ENCODE results near the gene MPV17L2. TPM values are rescaled to one million over a fixed set of nuclear protein-coding genes. Genes with fewer than 3 reads are reported as not detected.

MPV17L2 gene
- total and polyA plus RNA-seq, 2 donors (not counting 1 experiment from before 2014, with no cell fraction given): 8.6 to 23.0 TPM

- no peaks in the 10 kb centered on the region for H3K27me3 ChIP-seq (replicated peaks in 1 of 4; ENCODE audit: control extremely low read depth in 1 of 4, control insufficient read depth in 3 of 4, insufficient read depth in 4 of 4, low read length in 3 of 4)
- peaks cover 42% of the 10 kb centered on the region for H3K4me1 Mint-ChIP-seq
- DNase-seq (no peak), ATAC-seq (ENCODE audit: low read depth) (no peak)
- H3K79me2 ChIP-seq (ENCODE audit: control insufficient read depth, insufficient read depth, low read length): peaks cover 14% of the 10 kb centered on the region
- peak overlapping the region; percentile 81 for H3K4me2 ChIP-seq (replicated peaks; ENCODE audit: low read depth, low read length, poor library complexity, severe bottlenecking)
- no peak overlapping the region for H2AFZ ChIP-seq (ENCODE audit: insufficient read depth, low read depth, low read length, poor library complexity, severe bottlenecking)
- ChIA-PET POLR2A (interaction anchor here (0.6 to 5.7 kb wide), 18 partner anchors 10 to 243 kb away, joined by 3 to 64 read pairs (median 6); partner anchors contain the start of genes IFI30, JUND, PIK3R2 and RAB3A), CTCF (interaction anchor here (0.7 to 6.4 kb wide), 33 partner anchors 8 to 253 kb away, joined by 3 to 105 read pairs (median 4); partner anchors contain the start of genes IFI30, JUND and RAB3A)
- H3K27me3 Mint-ChIP-seq: no peaks in the 10 kb centered on the region
- peak overlapping the region; percentile 97 for H3K27ac Mint-ChIP-seq
- no peak for TF ChIP-seq EZH2 (IDR thresholded peaks at IDR 0.05; ENCODE audit: borderline replicate concordance, insufficient read depth, low read depth, low read length, poor library complexity, severe bottlenecking)
- TF ChIP-seq, protein P1, sequence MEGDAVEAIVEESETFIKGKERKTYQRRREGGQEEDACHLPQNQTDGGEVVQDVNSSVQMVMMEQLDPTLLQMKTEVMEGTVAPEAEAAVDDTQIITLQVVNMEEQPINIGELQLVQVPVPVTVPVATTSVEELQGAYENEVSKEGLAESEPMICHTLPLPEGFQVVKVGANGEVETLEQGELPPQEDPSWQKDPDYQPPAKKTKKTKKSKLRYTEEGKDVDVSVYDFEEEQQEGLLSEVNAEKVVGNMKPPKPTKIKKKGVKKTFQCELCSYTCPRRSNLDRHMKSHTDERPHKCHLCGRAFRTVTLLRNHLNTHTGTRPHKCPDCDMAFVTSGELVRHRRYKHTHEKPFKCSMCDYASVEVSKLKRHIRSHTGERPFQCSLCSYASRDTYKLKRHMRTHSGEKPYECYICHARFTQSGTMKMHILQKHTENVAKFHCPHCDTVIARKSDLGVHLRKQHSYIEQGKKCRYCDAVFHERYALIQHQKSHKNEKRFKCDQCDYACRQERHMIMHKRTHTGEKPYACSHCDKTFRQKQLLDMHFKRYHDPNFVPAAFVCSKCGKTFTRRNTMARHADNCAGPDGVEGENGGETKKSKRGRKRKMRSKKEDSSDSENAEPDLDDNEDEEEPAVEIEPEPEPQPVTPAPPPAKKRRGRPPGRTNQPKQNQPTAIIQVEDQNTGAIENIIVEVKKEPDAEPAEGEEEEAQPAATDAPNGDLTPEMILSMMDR (IDR thresholded peaks at IDR 0.05): no peak
- H3K4me3 Mint-ChIP-seq: peak overlapping the region; percentile 93
- H4K20me1 ChIP-seq (ENCODE audit: control insufficient read depth, insufficient read depth, low read length, poor library complexity, severe bottlenecking): no peaks in the 10 kb centered on the region
- H3K4me1 ChIP-seq (ENCODE audit: control insufficient read depth in 2 of 2, insufficient read depth in 2 of 2, low read length in 2 of 2): peaks cover 25 to 42% of the 10 kb centered on the region in 2 donors
- WGBS (ENCODE audit: insufficient coverage): 60% methylated on average over 1 of the region's 5 CpGs
- H3K27ac ChIP-seq (ENCODE audit: low read length in 2 of 2): peak overlapping the region; percentile 86 to 93
- H3K9me3 ChIP-seq (ENCODE audit: control extremely low read depth in 1 of 3, control insufficient read depth in 2 of 3, insufficient read depth in 1 of 3, low read length in 2 of 3): no peaks in the 10 kb centered on the region
- H3K36me3 ChIP-seq (replicated peaks in 1 of 2; ENCODE audit: control extremely low read depth in 1 of 2, control insufficient read depth in 1 of 2, extremely low read depth in 1 of 2, insufficient read depth in 2 of 2, low read length in 1 of 2): peaks cover 0 to 8% of the 10 kb centered on the region in 2 experiments
- H3K9ac ChIP-seq (ENCODE audit: low read length): peak overlapping the region; percentile 75
- H3K4me3 ChIP-seq (ENCODE audit: control extremely low read depth in 1 of 5, extremely low read depth in 1 of 5, insufficient read depth in 1 of 5, low read depth in 2 of 5, low read length in 4 of 5): peak overlapping the region in 2 of 5 experiments; percentile 83 to 92
- no peaks in the 10 kb centered on the region for H3K9me3 Mint-ChIP-seq (ENCODE audit: insufficient read depth)
- intact Hi-C loops (cut with micrococcal nuclease): loop anchor here (1.0 to 10.0 kb wide), 12 partner anchors 10 to 946 kb away; partner anchors contain the start of genes ELL, FCHO1, IFI30 and MAST3
Measured at GRCh38 chr19:18191640-18192062, 1.4 kb upstream of the MPV17L2 start.
